Breast epithelium (tissue), 4 donors: ENCODE results near the gene CPAMD8. TPM values are rescaled to one million over a fixed set of nuclear protein-coding genes. Genes with fewer than 3 reads are reported as not detected.
"Not testable (repeated sequence)": the region's sequence is repeated elsewhere in the genome, so short reads cannot be mapped to it uniquely, and the experiment has no call there.

Experiments used
- DNase-seq, 2 donors: peaks; one replicate each; pipeline ENCODE4 v3.0.0-alpha.2; 2019; ENCODE audit warnings: low spot score in 2 of 2
- H3K27ac ChIP-seq, 2 donors: fragments of 200-600 bp; sonication (generic) in 1 of 2; one replicate each; pipeline ENCODE4 v1.5.1; 2016 to 2019; ENCODE audit warnings: mild to moderate bottlenecking in 1 of 2
- H3K27me3 ChIP-seq, 2 donors: fragments of 200-600 bp; sonication (generic) in 1 of 2; one replicate each; pipeline versions ENCODE4 v1.5.1 to v1.6.0; 2017 to 2019; ENCODE audit warnings: control low read depth in 1 of 2, mild to moderate bottlenecking in 1 of 2
- H3K36me3 ChIP-seq: fragments of 200-600 bp; one replicate; pipeline ENCODE4 v1.5.1; 2019
- H3K4me1 ChIP-seq, 2 donors: fragments of 200-600 bp; sonication (generic); one replicate each; pipeline ENCODE4 v1.5.1; 2016 to 2019; ENCODE audit warnings: control low read depth in 1 of 2
- H3K4me3 ChIP-seq, 3 donors: fragments of 200-600 bp; sonication (generic); 1 replicate in 2 of 3; 2 replicates in 1 of 3; pipeline ENCODE4 v1.5.1; 2016 to 2019; ENCODE audit warnings: mild to moderate bottlenecking in 3 of 3, moderate library complexity in 2 of 3
- H3K9me3 ChIP-seq, 2 donors: fragments of 200-600 bp; sonication (generic) in 1 of 2; one replicate each; pipeline ENCODE4 v1.5.1; 2016 to 2019; ENCODE audit warnings: control low read depth in 1 of 2
- CTCF ChIP-seq, 3 donors: fragments of 450-650 bp; IDR thresholded peaks; one replicate each; pipeline ENCODE4 v1.5.1; 2016 to 2017; ENCODE audit warnings: antibody characterized with exemption in 3 of 3, mild to moderate bottlenecking in 3 of 3, moderate library complexity in 3 of 3
- POLR2A ChIP-seq: fragments of 450-650 bp; IDR thresholded peaks from one replicate; pipeline ENCODE4 v1.6.1; 2016; ENCODE audit warnings: antibody characterized with exemption, mild to moderate bottlenecking, moderate library complexity
- POLR2AphosphoS5 ChIP-seq, 3 donors: sonication (generic); formaldehyde crosslinking; IDR thresholded peaks; one replicate each; pipeline ENCODE4 v1.6.1; 2017; ENCODE audit warnings: antibody characterized with exemption in 3 of 3
- intact Hi-C: fragments of 100-400 bp; cut with DNase I; formaldehyde crosslinking; loops from one replicate; pipeline ENCODE4 v1.15.1; 2023; ENCODE audit warnings: low total_unique reads
- total RNA-seq, 3 donors: library from RNA; depleted of rRNA; stranded (reverse); fragments of >200 nt; gene quantifications; one replicate each; pipeline ENCODE4 v1.1.0, GENCODE V29; 2016

The CPAMD8 gene
- total RNA-seq, 3 donors from 2014 or later, result 9.5 to 24.0 (median 20.2) TPM

DNA sequence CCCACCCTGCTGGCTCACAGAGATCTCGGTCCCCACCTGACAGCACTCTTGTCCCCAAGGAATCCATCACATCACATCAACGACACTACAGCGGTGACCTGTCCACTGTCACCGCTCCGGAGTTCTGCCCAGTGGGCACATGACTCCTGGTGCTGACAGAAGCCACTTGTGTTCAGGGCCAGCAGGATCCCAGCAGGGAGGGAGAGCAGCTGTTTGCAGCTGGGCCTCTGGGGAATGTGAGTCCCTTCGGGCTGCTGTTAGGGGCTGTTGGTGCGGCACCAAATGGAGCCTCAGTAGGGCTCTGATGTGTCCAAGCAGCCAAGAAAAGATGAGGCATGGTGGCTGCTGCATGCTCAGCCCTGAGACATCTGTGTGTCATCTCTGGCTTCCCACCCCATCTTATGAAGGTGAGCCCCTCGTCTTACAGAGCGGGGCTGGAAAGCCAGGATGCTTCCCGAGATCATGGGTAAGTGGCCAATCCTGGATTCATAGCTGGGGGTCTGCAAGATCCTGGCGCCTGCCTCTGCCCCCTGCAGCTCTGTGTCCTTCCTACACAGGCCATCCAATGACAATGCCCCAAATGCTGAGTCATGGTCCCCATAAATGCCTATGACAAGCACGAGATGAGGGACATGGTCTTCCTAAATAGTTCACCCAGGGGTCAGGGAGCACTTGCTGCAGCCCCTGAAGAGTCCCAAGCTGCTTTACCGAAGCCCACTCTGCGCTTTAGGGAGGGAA lies 81.8 kb downstream of the CPAMD8 start:
- no peak for DNase-seq

GRCh38 chr19:16943942-16944625 lies 82.5 kb downstream of the CPAMD8 start:
- DNase-seq, result no peak
- Histone ChIP-seq H3K4me1 (no peaks in the 10 kb centered on the region), H3K27ac (no peak overlapping the region), H3K4me3 (no peak overlapping the region), H3K9me3 (no peaks in the 10 kb centered on the region), H3K36me3 (no peaks in the 10 kb centered on the region), H3K27me3 (no peaks in the 10 kb centered on the region)
- intact Hi-C loops, result no loop called here
- TF ChIP-seq POLR2AphosphoS5 (IDR thresholded peaks at IDR 0.05), result no peak
- TF ChIP-seq POLR2A, result no peak
- no peak for TF ChIP-seq CTCF (IDR thresholded peaks at IDR 0.05)

More for the DNA sequence above, 81.8 kb downstream of the CPAMD8 start:
- no peak for TF ChIP-seq CTCF (IDR thresholded peaks at IDR 0.05)
- TF ChIP-seq POLR2AphosphoS5 (IDR thresholded peaks at IDR 0.05), result no peak
- no peak for TF ChIP-seq POLR2A
- no peaks in the 10 kb centered on the region for H3K27me3 ChIP-seq
- intact Hi-C loops, result no loop called here
- H3K27ac ChIP-seq, result no peak overlapping the region
- no peaks in the 10 kb centered on the region for H3K36me3 ChIP-seq
- no peaks in the 10 kb centered on the region for H3K9me3 ChIP-seq
- H3K4me3 ChIP-seq, result no peak overlapping the region
- no peaks in the 10 kb centered on the region for H3K4me1 ChIP-seq

DNA sequence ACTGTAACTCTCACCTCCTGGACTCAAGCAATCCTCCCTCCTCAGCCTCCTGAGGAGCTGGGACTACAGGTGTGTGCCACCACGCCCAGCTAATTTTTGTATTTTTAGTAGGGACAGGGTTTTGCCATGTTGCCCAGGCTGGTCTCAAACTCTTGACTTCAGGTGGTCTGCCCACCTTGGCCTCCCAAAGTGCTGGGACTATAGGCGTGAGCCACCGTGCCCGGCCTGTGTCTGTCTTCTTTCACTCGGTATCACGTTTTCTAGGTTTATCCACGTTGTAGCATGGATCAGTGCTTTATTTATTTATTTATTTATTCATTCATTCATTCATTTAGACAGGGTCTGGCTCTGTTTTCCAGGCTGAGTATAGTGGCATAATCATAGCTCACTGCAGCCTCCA lies 83.5 kb downstream of the CPAMD8 start:
- H3K4me1 ChIP-seq, intact Hi-C loops, H3K27me3 ChIP-seq, H3K4me3 ChIP-seq, H3K9me3 ChIP-seq, H3K27ac ChIP-seq, DNase-seq, H3K36me3 ChIP-seq: not testable (repeated sequence)

DNA sequence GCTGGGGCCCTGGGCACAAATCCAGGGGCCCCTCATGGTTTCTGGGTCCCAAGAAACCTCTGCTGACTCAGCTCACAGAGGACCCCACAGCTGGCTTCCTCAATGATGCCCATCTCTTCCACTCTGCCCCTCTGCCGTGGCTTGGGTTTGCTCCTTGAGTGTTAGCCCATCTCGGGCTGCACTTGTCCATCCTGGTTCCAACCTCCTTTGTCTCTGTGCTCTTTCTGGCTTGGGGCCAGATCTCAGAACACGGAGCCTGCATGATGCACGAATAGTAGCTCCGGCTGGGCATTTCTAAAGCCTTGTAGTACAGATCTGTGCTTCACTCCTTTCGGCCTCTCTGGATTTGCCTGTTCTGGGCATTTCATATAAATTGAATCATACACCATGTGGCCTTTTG lies 84.0 kb downstream of the CPAMD8 start:
- Histone ChIP-seq H3K27ac (no peak overlapping the region), H3K4me1 (no peaks in the 10 kb centered on the region), H3K36me3 (no peaks in the 10 kb centered on the region), H3K9me3 (no peaks in the 10 kb centered on the region), H3K4me3 (no peak overlapping the region), H3K27me3 (no peaks in the 10 kb centered on the region)
- intact Hi-C loops, result no loop called here
- DNase-seq, result no peak
- TF ChIP-seq CTCF (IDR thresholded peaks at IDR 0.05), result no peak
- TF ChIP-seq POLR2A, result no peak
- no peak for TF ChIP-seq POLR2AphosphoS5 (IDR thresholded peaks at IDR 0.05)

DNA sequence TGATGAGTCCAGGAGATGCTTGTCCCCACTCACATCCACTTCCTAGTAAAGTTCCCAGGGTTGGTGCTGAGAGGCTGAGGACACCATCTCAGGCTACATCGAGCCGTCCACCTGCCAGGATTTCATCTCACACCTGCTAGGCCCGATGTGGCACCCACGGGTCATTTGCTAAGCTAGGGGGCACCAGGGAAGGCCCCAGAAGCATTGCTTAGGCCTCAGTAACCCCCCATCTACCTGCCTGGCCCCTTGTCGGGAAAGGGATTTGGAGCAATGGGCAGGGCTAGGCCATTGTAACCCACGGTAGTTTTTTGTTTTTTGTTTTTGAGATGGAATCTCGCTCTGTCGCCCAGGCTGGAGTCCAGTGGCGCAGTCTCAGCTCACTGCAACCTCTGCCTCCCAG lies 86.0 kb downstream of the CPAMD8 start:
- Histone ChIP-seq H3K4me1 (no peaks in the 10 kb centered on the region), H3K27ac (no peak overlapping the region), H3K9me3 (peaks cover 0 to under 1% of the 10 kb centered on the region in 2 donors), H3K36me3 (no peaks in the 10 kb centered on the region), H3K27me3 (no peaks in the 10 kb centered on the region), H3K4me3 (no peak overlapping the region)
- TF ChIP-seq POLR2A, result no peak
- peak in 1 of 2 donors; percentile 10 for DNase-seq
- intact Hi-C loops, result no loop called here

- H3K27me3 ChIP-seq, DNase-seq, H3K4me3 ChIP-seq, H3K27ac ChIP-seq, H3K36me3 ChIP-seq, H3K4me1 ChIP-seq, intact Hi-C loops, H3K9me3 ChIP-seq: not testable (repeated sequence)
These were observed 86.5 kb downstream of the CPAMD8 start for GRCh38 chr19:16940063-16940462.
